Stimulated activated CD4-positive, alpha-beta T cell treated with anti-CD3 and anti-CD28 coated beads, TNF-alpha, amount 100 ng/mL, for 48 hours (primary cell): Measurements from ENCODE around the gene ARID3B.
"Not testable (repeated sequence)": the region's sequence is repeated elsewhere in the genome, so short reads cannot be mapped to it uniquely, and the experiment has no call there.

Experiments used
- DNase-seq, 3 donors: peaks; one replicate each; pipeline ENCODE4 v3.0.0-alpha.2; 2020; ENCODE audit warnings: low read depth in 3 of 3

The ARID3B gene

GRCh38 chr15:74621546-74621920 lies 80.5 kb downstream of the ARID3B start:
- DNase-seq: no peak

GRCh38 chr15:74621936-74622335 lies 80.9 kb downstream of the ARID3B start:
- no peak for DNase-seq

GRCh38 chr15:74622758-74623157 lies 81.7 kb downstream of the ARID3B start:
- DNase-seq: no peak

- DNase-seq: no peak
Observed at GRCh38 chr15:74624020-74624602, 83.1 kb downstream of the ARID3B start.

- DNase-seq: no peak
Observed at GRCh38 chr15:74625693-74626092, 84.7 kb downstream of the ARID3B start.

GRCh38 chr15:74626336-74626735 lies 85.3 kb downstream of the ARID3B start:
- DNase-seq: no peak

- DNase-seq: no peak
Observed at GRCh38 chr15:74626752-74627692, 86.0 kb downstream of the ARID3B start.

GRCh38 chr15:74627766-74628165 lies 86.7 kb downstream of the ARID3B start:
- DNase-seq: no peak

- no peak for DNase-seq
Observed at GRCh38 chr15:74628199-74628598, 87.2 kb downstream of the ARID3B start.

GRCh38 chr15:74628949-74629348 lies 87.9 kb downstream of the ARID3B start:
- DNase-seq: no peak

GRCh38 chr15:74629696-74630095 lies 88.7 kb downstream of the ARID3B start:
- not testable (repeated sequence) for DNase-seq

- DNase-seq: no peak
Observed at GRCh38 chr15:74630284-74631086, 89.5 kb downstream of the ARID3B start.

- no peak for DNase-seq
Observed at GRCh38 chr15:74631087-74631385, 90.0 kb downstream of the ARID3B start.

GRCh38 chr15:74631408-74631807 lies 90.4 kb downstream of the ARID3B start:
- DNase-seq: no peak

GRCh38 chr15:74631935-74632560 lies 91.0 kb downstream of the ARID3B start:
- DNase-seq: peak in 2 of 3 donors; percentile 35 to 62

- no peak for DNase-seq
Observed at GRCh38 chr15:74632601-74633000, 91.6 kb downstream of the ARID3B start.

GRCh38 chr15:74633781-74634180 lies 92.8 kb downstream of the ARID3B start:
- no peak for DNase-seq

GRCh38 chr15:74635228-74635627 lies 94.2 kb downstream of the ARID3B start:
- peak; percentile 50 to 58 (median 56) for DNase-seq

- no peak for DNase-seq
Observed at GRCh38 chr15:74636984-74637383, 96.0 kb downstream of the ARID3B start.

GRCh38 chr15:74641151-74641550 lies 100.1 kb downstream of the ARID3B start:
- no peak for DNase-seq

- no peak for DNase-seq
Observed at GRCh38 chr15:74642348-74642733, 101.3 kb downstream of the ARID3B start.
